ENCODE data around the gene ZNF609. TPM values are rescaled to one million over a fixed set of nuclear protein-coding genes. Genes with fewer than 3 reads are reported as not detected.

Gene ZNF609
- total and polyA plus RNA-seq, 8 donors: 4.2 to 25.2 (median 13.1) TPM

GRCh38 chr15:64548235-64548634 lies 87.9 kb downstream of the ZNF609 start:
- ATAC-seq: no peak
- no peak for DNase-seq
- Histone ChIP-seq H3K9me3 (no peaks in the 10 kb centered on the region), H3K27me3 (no peaks in the 10 kb centered on the region), H3K4me1 (peaks cover 0 to 5% (median 0%) of the 10 kb centered on the region in 3 donors), H3K27ac (no peak overlapping the region), H3K4me3 (no peak overlapping the region), H3K36me3 (no peaks in the 10 kb centered on the region)
- intact Hi-C loops (cut with DNase I): no loop called here
- WGBS, 2 donors: 66 to 76% methylated on average over 2 of the region's 2 CpGs
- no peak for TF ChIP-seq CTCF (IDR thresholded peaks at IDR 0.05)
- FAIRE-seq: no peak

GRCh38 chr15:64549860-64550259 lies 89.5 kb downstream of the ZNF609 start:
- Histone ChIP-seq H3K9me3 (no peaks in the 10 kb centered on the region), H3K4me3 (no peak overlapping the region), H3K4me1 (no peaks in the 10 kb centered on the region), H3K27ac (no peak overlapping the region), H3K27me3 (no peaks in the 10 kb centered on the region), H3K36me3 (no peaks in the 10 kb centered on the region)
- intact Hi-C loops (cut with DNase I): no loop called here
- DNase-seq (no peak), ATAC-seq (no peak), FAIRE-seq (no peak)
- WGBS, 2 donors: 91 to 95% methylated on average over 2 of the region's 2 CpGs
- no peak for TF ChIP-seq CTCF (IDR thresholded peaks at IDR 0.05)

GRCh38 chr15:64552281-64552948 lies 92.0 kb downstream of the ZNF609 start:
- Histone ChIP-seq H3K4me1 (no peaks in the 10 kb centered on the region), H3K9me3 (no peaks in the 10 kb centered on the region), H3K36me3 (no peaks in the 10 kb centered on the region), H3K27me3 (no peaks in the 10 kb centered on the region), H3K27ac (no peak overlapping the region), H3K4me3 (no peak overlapping the region)
- ATAC-seq (no peak), FAIRE-seq (no peak), DNase-seq (no peak)
- 88 to 93% methylated on average over 8 of the region's 8 CpGs for WGBS, 2 donors
- intact Hi-C loops (cut with DNase I): no loop called here
- TF ChIP-seq CTCF (IDR thresholded peaks at IDR 0.05): no peak

GRCh38 chr15:64558460-64559179 lies 98.2 kb downstream of the ZNF609 start:
- peaks cover 0 to 10% (median 10%) of the 10 kb centered on the region in 3 donors for H3K4me1 ChIP-seq
- TF ChIP-seq CTCF (IDR thresholded peaks at IDR 0.05): no peak
- intact Hi-C loops (cut with DNase I): no loop called here
- H3K27ac ChIP-seq: no peak overlapping the region
- H3K9me3 ChIP-seq: no peaks in the 10 kb centered on the region
- no peak for DNase-seq
- H3K27me3 ChIP-seq: no peaks in the 10 kb centered on the region
- peak in 2 of 4 donors; percentile 32 to 52 for ATAC-seq
- H3K36me3 ChIP-seq: no peaks in the 10 kb centered on the region
- FAIRE-seq: no peak
- no peak overlapping the region for H3K4me3 ChIP-seq

GRCh38 chr15:64559243-64559642 lies 98.9 kb downstream of the ZNF609 start:
- no peak overlapping the region for H3K4me3 ChIP-seq
- no peak for TF ChIP-seq CTCF (IDR thresholded peaks at IDR 0.05)
- no peak for FAIRE-seq
- H3K9me3 ChIP-seq: no peaks in the 10 kb centered on the region
- DNase-seq: no peak
- H3K36me3 ChIP-seq: no peaks in the 10 kb centered on the region
- no peak overlapping the region for H3K27ac ChIP-seq
- no peaks in the 10 kb centered on the region for H3K27me3 ChIP-seq
- intact Hi-C loops (cut with DNase I): no loop called here
- 100% methylated on average over 2 of the region's 2 CpGs for WGBS, 2 donors
- peaks cover 0 to 10% (median 10%) of the 10 kb centered on the region in 3 donors for H3K4me1 ChIP-seq
- no peak for ATAC-seq

Measured in pancreas (tissue), 10 donors.